Endometrial microvascular endothelial cells (primary cell): ENCODE measurements around the gene SLC38A10. TPM values are rescaled to one million over a fixed set of nuclear protein-coding genes. Genes with fewer than 3 reads are reported as not detected.

Source experiments
- in situ Hi-C: cut with HindIII; loops from 2 replicates; pipeline ENCODE4 v1.10.0; 2017; ENCODE audit warnings: low sequenced_read_pairs, low pct_unique_long_range_greater_than_20kb; ENCODE audit errors: inconsistent ontology term
- total RNA-seq: library from RNA; depleted of rRNA; stranded (reverse); fragments of >200 nt; gene quantifications from one replicate; pipeline ENCODE4 v1.2.3, GENCODE V29; 2015; ENCODE audit errors: inconsistent ontology term

Gene SLC38A10
- total RNA-seq, 1 donor from 2014 or later = 103 TPM

DNA sequence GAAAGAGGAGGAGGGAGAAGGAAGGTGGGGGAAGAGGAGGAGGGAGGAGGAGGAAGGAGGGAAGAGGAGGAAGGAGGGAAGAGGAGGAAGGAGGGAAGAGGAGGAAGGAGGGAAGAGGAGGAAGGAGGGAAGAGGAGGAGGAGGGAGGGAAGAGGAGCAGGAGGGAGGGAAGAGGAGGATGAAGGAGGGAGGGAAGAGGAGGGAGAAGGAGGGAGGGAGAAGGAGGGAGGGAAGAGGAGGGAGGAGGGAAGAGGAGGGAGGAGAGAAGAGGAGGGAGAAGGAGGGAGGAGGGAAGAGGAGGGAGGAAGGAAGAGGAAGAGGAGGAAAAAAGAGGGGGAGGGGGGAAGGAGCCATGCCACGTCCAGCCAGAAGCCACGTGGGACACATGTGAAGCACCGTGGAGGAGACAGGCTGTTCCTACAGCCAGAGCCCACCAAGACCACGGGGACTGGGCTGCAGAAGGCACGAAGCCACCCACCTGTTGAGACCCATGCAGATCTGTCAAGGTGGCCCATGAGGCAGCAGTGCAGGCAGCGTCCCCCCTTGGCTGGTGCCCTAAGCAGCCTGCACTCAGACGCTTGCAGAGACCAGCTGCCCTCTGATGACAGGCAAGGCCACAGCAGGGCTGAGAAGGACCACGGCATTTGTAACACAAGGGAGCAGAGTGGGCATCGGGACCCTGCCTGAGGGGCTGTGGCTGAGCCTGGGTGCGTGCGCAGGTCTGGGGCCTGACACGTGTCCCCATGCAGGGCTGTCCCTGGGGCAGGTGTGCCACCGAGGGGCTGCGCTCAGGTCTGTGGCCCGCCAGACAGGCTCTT lies 45.7 kb downstream of the SLC38A10 start:
- in situ Hi-C loops = no loop called here

GRCh38 chr17:81248649-81249048 lies 46.5 kb downstream of the SLC38A10 start:
- in situ Hi-C loops = no loop called here

GRCh38 chr17:81247339-81247990 lies 47.6 kb downstream of the SLC38A10 start:
- in situ Hi-C loops = no loop called here

- in situ Hi-C loops = no loop called here
Observed at GRCh38 chr17:81246679-81247338, 48.3 kb downstream of the SLC38A10 start.

- in situ Hi-C loops = no loop called here
Observed at GRCh38 chr17:81246343-81246670, 48.8 kb downstream of the SLC38A10 start.

DNA sequence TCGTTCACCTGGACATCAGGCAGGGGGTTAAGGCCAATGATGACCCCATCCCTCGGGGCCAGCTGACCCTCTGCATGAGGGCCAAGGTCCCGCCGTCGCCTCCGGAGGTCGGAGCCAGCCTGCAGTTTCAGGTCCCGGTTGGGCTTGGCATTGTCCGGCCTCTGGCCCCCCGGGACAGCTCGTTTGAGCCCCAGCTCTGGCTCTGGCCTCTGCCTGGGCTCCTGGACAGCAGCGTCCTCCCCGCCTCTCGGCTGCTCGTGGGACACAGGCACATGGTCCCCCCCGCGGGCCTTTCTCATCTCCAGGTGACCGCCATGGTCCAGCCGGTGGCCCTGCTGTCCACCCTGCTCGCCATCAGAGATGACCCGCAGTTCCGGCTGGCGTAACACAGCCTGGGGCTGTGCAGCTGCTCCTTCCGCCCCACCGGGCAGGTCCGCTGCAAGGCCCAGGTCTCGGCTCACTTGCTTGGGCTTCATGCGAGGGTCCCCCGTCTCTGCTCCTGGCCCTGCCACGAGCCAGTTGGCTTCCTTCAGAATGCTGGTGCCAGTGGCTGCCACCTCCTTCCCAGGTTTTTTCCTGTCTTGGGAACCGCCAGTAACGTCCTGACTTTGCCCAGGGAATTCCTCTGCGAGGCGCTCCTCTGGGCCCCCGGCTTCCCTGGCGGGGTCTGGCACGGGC lies 49.3 kb downstream of the SLC38A10 start:
- in situ Hi-C loops = no loop called here

GRCh38 chr17:81245024-81245664 lies 50.0 kb downstream of the SLC38A10 start:
- in situ Hi-C loops = no loop called here

DNA sequence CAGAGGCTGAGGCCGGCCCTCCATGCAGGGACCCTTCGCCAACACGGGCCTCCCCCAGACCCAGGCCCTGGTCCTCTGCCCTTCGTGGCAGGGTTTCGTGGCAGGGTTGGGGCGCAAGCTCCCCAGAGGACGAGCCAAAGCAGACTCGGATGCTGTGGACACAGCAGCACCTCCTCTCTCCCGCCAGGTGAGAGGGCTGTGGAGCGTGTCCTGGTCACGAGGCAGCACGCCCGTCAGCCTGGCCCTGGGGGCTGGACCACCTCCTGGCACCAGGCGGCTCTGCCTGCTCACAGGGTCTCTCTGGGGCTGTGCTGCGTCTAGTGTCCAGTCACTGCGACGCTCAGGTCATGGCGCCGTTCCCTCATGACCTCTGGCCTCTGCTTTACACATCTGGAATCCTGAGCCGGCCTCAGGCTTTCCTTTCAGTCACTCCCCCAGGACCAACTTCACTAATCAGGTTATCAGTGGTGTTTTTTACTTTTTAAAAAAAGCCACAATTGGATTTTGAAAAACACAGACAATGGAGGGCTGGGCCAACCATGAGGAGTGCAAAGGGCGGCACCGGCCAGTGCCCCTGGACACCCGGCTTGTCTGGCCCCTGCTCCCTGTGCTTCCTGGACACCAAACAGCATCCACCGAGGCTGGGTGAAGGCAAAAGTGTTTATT lies 50.6 kb downstream of the SLC38A10 start:
- in situ Hi-C loops = no loop called here

- in situ Hi-C loops = no loop called here
Observed at GRCh38 chr17:81243333-81243664, 51.8 kb downstream of the SLC38A10 start.

- in situ Hi-C loops = no loop called here
Observed at GRCh38 chr17:81242421-81243332, 52.4 kb downstream of the SLC38A10 start.

- in situ Hi-C loops = no loop called here
Observed at GRCh38 chr17:81241648-81242420, 53.3 kb downstream of the SLC38A10 start.

DNA sequence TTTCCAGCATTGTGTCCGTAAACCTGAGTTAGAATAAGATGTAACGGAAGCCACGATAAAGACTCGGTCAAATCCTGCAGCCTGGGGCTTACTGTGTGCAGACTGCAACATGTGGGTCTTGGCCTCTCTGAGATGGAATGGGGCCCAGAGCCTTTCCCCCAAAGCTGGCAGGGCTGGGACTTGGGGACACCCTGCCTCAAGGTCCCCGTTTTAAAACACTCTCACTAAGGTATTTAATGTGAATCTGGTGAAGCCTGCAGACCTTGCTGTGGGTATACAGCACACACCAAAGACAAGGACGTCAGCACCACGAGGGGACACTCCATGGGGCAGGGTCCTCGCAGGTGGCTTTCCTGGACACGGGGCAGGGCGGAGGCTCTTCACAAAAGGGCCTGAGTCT lies 53.9 kb downstream of the SLC38A10 start:
- in situ Hi-C loops = no loop called here

DNA sequence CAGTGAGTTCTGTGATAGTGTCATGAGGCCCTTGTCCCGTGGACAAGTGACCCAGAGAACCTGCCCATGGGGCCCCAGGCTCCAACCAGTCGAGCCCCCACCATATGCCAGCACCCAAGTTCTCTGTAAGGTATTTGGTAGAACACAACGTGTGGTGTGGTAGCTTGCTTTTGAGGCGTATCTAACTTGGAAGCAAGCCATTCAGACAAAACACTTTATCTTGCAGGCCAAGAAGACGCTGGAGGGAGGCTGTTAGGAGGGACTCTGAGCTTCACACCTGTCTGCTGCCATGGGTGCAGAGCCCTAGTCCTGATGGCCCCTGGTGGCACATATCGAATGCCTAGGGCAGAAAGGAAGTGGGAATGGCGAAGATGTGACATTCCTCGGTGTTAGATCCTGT lies 54.3 kb downstream of the SLC38A10 start:
- in situ Hi-C loops = no loop called here

DNA sequence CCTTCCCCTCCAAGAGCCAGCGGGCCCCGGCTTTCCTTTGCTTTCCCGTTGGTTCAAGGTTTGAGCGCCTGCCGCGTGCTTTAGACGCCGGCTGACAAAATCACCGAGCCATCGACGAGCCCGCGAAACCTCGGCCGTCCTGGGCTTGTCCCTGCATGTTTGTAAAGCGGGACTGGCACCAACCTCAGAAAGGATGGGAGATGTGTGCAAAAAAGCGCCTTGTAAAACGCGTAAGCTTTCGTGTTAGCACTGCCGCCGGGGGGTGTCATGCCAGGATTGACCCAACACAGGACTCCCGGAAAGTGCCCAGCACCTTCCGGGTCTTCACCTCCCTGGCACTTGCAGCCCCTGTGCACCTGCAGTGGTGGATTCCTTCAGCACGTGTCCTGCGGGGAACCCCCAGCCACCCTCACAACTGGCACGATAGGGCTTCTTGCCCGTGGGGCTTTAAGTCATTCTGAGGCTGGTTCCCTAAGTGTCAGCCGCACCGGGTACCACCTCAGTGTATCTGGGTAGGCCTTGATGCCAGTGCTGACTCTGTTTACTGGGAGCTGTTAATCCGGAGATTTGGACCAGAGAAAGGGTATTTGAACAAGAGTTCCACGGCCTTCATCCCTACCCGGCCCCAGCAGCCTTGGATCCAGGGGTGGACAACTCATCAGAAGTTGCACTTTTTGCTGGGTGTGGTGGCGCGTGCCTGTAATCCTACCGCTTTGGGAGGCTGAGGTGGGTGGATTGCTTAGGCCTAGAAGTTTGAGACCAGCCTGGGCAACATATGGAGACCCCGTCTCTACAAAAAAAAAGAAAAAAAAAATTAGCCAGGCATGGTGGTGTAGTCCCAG lies 55.2 kb downstream of the SLC38A10 start:
- in situ Hi-C loops = no loop called here

DNA sequence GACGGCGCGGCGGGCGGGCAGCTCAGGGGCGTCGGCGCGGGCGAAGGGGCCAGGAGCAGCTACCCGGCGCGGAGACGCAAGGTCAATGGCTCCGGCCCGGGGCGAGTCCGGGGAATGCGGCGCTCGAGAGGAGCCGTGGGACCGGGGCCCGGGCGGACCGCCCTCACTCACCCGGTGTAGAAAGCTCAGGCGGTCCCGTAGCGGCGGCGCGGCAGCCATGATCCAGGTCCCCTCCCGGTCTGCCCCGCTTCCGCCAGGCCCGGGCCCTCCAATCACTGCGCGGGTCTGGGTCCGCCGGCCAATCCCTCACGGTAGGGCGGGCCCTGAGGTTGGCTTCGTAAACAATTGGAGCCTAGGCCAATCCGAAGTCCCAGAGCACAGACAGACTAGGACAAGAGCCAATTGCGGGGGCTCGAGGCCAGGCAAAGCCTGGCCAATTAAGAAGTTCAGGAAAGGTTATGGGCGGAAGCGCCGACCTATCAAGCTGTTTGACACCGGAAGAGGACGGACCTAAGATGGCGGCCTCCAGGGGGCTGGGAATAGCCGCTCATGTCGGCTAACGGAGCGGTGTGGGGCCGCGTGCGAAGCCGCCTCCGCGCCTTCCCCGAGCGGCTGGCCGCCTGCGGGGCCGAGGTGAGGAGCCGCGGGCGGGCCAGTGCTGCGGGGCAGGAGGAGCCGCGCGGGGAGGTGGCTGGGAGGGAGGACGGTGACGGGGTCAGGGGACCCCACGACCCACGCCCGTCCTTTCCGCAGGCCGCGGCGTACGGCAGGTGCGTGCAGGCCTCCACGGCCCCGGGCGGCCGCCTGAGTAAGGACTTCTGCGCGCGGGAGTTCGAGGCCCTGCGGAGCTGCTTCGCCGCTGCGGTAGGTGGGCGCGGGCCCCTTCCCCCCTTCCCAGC lies 56.0 kb downstream of the SLC38A10 start, which contains the start of the genes NDUFAF8 and TEPSIN:
Gene NDUFAF8, plus strand, starts transcription at position 504 of the 899 bp plus-strand sequence. Its CDS starts 46 bp downstream, at position 550.
Gene TEPSIN, minus strand, starts transcription at position 241 of the 899 bp plus-strand sequence. Its CDS starts 22 bp downstream, at position 219.
- in situ Hi-C loops = no loop called here
